B cell (primary cell): ENCODE results near the gene EMX1.

Source experiments
- CTCF ChIP-seq: fragments of 200-600 bp; IDR thresholded peaks from one replicate; pipeline ENCODE4 v1.8.0; 2022; ENCODE audit warnings: antibody characterized with exemption, mild to moderate bottlenecking
- EZH2 ChIP-seq: IDR thresholded peaks from 2 replicates; pipeline ENCODE4 v1.6.1; 2012; ENCODE audit warnings: borderline replicate concordance, low read depth, mild to moderate bottlenecking, moderate library complexity, low read length; ENCODE audit not compliant: insufficient read depth, poor library complexity, severe bottlenecking

- TF ChIP-seq EZH2 (no peak), CTCF (no peak)
Observed at GRCh38 chr2:72943540-72944395, 26.4 kb downstream of the EMX1 start.
